HG02610 (cell line): ENCODE measurements around the gene TAS1R1.
A peak's percentile ranks its signal among the peaks of the same experiment; 100 is the strongest.

Experiments used
- ATAC-seq: cut with Tn5 transposase; IDR thresholded peaks from one replicate; pipeline ENCODE4 v1.9.1; 2021; ENCODE audit warnings: mild to moderate bottlenecking, moderate library complexity; ENCODE audit not compliant: unreplicated experiment

Gene TAS1R1

GRCh38 chr1:6570987-6571386, 15.9 kb downstream of the TAS1R1 start:
- no peak for ATAC-seq

GRCh38 chr1:6572653-6573383, 17.7 kb downstream of the TAS1R1 start:
- ATAC-seq = no peak

- ATAC-seq = no peak
Measured at GRCh38 chr1:6574025-6574620, 19.0 kb downstream of the TAS1R1 start.

GRCh38 chr1:6574818-6575217, 19.7 kb downstream of the TAS1R1 start:
- ATAC-seq = no peak

- ATAC-seq = no peak
Measured at GRCh38 chr1:6577831-6578525, 22.9 kb downstream of the TAS1R1 start.

- ATAC-seq = no peak
Measured at GRCh38 chr1:6578624-6579373, 23.7 kb downstream of the TAS1R1 start.

GRCh38 chr1:6579374-6580118, 24.4 kb downstream of the TAS1R1 start, which contains the start of gene ZBTB48:
ZBTB48 (plus strand) TSS chr1:6579994; CDS start chr1:6580610, 616 bp downstream.
- peak; percentile 94 for ATAC-seq

- no peak for ATAC-seq
Measured at GRCh38 chr1:6580119-6580592, 25.0 kb downstream of the TAS1R1 start.

GRCh38 chr1:6580593-6581409, 25.7 kb downstream of the TAS1R1 start:
- ATAC-seq = no peak

GRCh38 chr1:6581561-6582305, 26.6 kb downstream of the TAS1R1 start:
- no peak for ATAC-seq

GRCh38 chr1:6582370-6582769, 27.3 kb downstream of the TAS1R1 start:
- no peak for ATAC-seq

GRCh38 chr1:6584126-6585080, 29.3 kb downstream of the TAS1R1 start:
- no peak for ATAC-seq

GRCh38 chr1:6585081-6585722, 30.1 kb downstream of the TAS1R1 start:
- ATAC-seq = no peak

- no peak for ATAC-seq
Measured at GRCh38 chr1:6585841-6586240, 30.7 kb downstream of the TAS1R1 start.

GRCh38 chr1:6586404-6586816, 31.3 kb downstream of the TAS1R1 start:
- ATAC-seq = no peak

GRCh38 chr1:6587261-6588005, 32.3 kb downstream of the TAS1R1 start:
- ATAC-seq = no peak
